Activated CD8-positive, alpha-beta memory T cell treated with anti-CD3 and anti-CD28 coated beads, Interleukin-2, amount 50 U/mL, for 24 hours (primary cell): ENCODE data around the gene MEIS2.
"Not testable (repeated sequence)": the region's sequence is repeated elsewhere in the genome, so short reads cannot be mapped to it uniquely, and the experiment has no call there.

Source experiments
- DNase-seq: peaks from one replicate; pipeline ENCODE4 v3.0.0-alpha.2; 2020; ENCODE audit errors: extremely low read depth

Gene MEIS2

GRCh38 chr15:37009288-37009687 lies 91.1 kb downstream of the MEIS2 start:
- DNase-seq: no peak

DNA sequence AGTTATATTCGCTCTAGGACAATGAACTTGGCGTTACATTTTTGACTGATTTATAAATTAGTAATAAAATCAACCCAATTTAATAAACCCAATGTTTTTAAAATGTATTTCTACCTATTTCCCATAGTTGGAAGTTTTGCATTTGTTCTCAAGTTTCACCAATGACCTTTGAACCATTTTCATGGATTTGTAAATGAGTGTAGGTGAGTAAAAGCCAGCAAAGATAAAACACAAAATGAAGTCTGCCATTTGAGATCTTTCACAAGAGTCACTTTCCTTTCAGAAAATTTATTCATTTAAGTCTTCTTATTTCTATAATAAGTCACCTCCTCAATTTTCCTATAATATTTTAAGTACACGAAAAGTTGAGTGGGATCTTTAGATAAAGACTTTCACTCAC lies 92.1 kb downstream of the MEIS2 start:
- DNase-seq: no peak

- DNase-seq: no peak
These were observed 93.0 kb downstream of the MEIS2 start for GRCh38 chr15:37007301-37007700.

DNA sequence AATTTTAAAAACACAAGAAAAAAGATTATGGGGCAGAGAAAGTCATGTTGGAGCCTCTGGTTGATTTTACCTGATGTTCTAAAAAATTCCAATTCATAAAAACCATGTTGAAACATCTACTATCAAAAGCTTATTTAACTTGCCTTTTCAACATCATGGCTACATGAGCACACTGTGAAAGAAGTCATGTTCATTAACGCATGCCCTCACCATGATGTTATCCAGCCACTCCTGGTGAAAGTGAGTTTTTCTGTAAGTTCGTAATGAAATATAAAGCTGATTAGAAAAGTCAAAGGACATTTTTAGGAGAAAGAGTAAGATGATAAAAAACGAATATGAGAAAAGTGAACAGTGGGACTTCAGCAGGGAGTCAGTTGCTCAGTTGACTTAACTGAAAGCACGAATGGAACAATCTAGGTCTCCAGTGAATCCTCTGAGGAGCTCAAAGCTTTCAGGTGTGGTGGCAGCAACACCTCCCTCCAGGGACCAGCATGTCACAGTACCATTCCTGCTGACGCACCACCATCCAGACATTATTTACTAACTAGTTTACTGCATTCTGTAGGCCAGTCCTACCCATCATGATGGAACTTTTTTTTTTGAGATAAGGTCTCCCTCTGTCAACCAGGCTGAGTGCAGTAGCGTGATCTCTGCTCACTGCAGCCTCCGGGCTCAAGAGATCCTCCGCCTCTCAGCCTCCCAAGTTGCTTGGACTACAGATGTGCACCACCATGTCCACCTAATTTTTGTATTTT lies 95.2 kb downstream of the MEIS2 start:
- no peak for DNase-seq

- no peak for DNase-seq
These were observed 95.9 kb downstream of the MEIS2 start for GRCh38 chr15:37004373-37004869.

GRCh38 chr15:37002041-37002672 lies 98.2 kb downstream of the MEIS2 start:
- DNase-seq: no peak

GRCh38 chr15:37001417-37001816 lies 98.9 kb downstream of the MEIS2 start:
- DNase-seq: no peak

GRCh38 chr15:36999778-37000177 lies 100.6 kb downstream of the MEIS2 start:
- DNase-seq: no peak

GRCh38 chr15:36996538-36997181 lies 103.7 kb downstream of the MEIS2 start:
- no peak for DNase-seq

- no peak for DNase-seq
These were observed 104.2 kb downstream of the MEIS2 start for GRCh38 chr15:36996121-36996520.

DNA sequence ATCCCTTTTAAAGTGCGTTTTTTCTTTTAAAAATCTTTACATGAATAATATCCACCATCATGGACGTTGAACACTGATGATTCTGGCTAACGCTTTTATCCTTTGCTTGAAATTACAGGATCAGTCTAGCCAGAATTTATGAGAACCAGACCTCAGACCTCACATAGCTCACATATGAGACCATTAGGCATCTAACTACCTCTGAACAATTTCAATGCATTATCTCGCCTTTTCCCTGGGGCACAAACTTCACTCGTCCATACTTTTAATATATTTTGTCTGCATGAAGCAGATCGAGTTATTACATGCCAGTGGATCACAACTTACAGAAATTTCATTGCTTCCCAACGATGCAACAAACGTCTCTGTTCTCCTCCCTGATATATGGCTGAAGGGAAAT lies 105.6 kb downstream of the MEIS2 start:
- DNase-seq: no peak

- no peak for DNase-seq
These were observed 107.9 kb downstream of the MEIS2 start for GRCh38 chr15:36992454-36992853.

DNA sequence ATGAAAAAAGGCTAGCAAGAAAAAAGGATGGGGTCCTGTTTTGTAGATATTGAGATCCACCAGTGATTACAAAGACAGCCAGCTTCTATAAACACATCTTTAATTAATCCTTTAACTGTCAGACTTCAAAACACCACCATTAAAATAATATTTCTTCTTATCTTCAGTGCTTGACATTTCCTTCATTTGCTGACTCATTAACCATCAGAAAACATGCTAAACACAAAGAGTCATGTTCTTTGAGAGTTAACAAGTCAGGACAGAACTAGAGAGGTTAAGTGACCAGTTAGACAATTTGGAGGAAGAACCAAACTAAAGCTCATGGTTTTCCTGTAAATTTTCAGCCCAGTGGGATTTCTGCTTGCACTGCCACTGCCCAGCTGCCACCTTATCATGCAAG lies 111.4 kb downstream of the MEIS2 start:
- no peak for DNase-seq

GRCh38 chr15:36982430-36982829 lies 117.9 kb downstream of the MEIS2 start:
- no peak for DNase-seq

DNA sequence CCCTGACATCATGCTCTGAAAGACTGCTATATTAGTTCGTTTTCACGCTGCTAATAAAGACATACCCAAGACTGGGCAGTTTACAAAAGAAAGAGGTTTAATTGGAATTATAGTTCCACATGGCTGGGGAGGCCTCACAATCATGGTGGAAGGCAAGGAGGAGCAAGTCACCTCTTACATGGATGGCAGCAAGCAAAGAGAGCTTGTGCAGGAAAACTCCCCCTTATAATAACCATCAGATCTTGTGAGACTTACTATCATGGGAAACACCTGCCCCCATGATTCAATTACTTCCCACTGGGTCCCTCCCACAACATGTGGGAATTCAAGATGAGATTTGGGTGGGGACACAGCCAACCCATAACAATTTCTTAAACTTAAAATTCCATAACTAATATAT lies 120.1 kb downstream of the MEIS2 start:
- not testable (repeated sequence) for DNase-seq

GRCh38 chr15:36978625-36979024 lies 121.7 kb downstream of the MEIS2 start:
- no peak for DNase-seq

- DNase-seq: no peak
These were observed 122.2 kb downstream of the MEIS2 start for GRCh38 chr15:36978126-36978525.

DNA sequence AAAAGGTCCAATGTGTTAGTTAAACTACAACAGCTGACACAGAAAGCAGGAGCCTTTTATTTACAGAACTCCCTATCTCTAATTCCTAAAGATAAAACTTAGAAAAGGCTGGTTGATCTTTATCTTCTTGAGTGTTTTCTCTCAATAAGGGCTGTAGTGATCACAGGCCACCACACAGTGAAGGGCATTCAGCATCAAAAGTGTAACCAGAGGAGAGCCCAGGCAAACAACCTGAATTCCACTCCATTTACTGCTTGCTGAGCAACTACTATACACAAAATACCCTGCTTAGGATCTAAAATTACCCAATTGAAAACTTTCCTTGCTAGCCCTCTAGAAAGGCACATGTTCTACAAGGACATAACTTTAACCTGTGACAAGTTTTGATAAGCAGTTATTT lies 122.7 kb downstream of the MEIS2 start:
- no peak for DNase-seq

DNA sequence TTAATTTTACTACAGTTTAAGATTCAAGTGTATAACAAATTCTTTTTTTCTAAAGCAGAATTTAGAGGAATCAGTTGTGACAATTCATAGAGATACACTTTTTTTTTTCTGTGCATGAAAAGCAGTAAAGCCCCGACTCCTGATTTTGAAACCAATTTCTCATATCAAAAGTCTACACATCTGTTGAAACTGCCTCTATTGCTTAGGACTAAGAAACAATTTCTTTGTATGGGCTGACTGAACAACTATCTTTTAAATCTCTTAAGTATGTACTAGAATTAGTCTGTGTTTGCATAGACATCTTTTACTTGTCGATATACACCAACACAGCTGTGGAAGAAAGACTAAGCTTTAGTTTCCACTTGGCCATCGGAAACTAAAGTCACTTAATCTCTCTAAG lies 127.6 kb downstream of the MEIS2 start:
- DNase-seq: no peak

DNA sequence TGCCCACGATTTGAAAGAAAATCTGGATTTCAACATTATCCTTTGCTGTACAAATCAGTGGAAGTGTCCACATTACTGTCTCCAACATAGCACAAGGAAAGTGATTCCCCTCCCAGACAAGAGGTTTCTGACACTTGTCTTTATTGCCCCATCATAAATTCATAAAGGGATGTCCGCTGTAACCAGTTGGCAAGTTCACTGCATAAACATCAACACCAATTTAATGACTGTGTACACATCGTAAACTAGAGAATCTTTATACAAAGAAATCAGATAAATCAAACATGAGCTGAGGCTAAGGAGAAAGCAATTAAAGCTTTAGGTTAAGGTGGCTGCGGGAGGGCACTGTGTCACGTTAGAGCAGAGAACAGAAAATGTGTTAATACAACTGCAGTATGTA lies 129.8 kb downstream of the MEIS2 start:
- DNase-seq: no peak

DNA sequence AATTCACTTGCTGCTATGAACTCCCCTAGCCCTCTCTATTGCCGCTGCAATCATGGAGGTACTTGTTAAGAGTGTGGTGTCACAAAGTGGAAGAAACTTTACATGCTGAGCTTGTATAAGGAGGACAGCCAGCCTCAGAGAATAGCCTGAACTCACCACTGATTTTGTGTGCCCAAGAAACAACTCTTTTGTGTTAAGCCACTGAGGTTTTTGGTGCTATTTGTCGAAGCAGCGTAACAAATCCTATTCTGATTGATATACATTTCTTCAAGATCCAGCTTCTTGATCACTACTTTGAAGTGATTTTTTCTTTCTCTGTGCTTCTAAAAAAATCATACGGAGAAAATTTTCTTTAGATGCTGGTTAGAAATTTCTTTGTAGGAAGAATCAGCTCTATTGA lies 132.4 kb downstream of the MEIS2 start:
- DNase-seq: no peak

GRCh38 chr15:36966708-36967107 lies 133.6 kb downstream of the MEIS2 start:
- DNase-seq: no peak
